GM21423 (cell line): ENCODE data around the gene APBB3.
A peak's percentile ranks its signal among the peaks of the same experiment; 100 is the strongest.

Source experiments
- ATAC-seq: cut with Tn5 transposase; IDR thresholded peaks from one replicate; pipeline ENCODE4 v1.9.1; 2021; ENCODE audit warnings: mild to moderate bottlenecking, moderate library complexity; ENCODE audit not compliant: unreplicated experiment

APBB3 gene

DNA sequence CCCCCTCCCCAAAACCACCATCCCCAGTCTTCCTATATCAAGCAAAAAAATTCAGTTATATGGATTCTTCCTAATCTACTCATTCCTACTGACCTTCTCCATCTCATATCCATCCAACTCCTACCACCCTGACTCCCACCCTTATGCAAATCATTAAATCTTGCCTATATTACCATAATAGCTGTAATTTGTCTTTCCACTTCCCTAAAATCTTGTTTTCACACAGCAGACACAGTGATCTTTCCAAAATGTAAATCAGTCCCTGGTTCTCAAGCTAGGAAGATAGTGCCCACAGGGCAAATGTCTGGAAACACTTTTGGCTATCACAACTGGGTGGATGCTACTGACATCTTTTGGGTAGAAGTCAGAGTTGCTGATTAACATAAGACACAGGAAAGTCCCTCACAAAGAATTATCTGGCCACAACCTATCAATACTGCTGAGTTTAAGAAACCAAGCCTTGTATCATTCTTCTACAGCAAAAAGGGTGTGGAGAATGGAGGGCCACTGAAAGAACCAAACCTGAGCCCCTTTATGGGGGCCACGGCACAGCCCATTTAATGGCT lies 8.6 kb downstream of the APBB3 start:
- no peak for ATAC-seq

DNA sequence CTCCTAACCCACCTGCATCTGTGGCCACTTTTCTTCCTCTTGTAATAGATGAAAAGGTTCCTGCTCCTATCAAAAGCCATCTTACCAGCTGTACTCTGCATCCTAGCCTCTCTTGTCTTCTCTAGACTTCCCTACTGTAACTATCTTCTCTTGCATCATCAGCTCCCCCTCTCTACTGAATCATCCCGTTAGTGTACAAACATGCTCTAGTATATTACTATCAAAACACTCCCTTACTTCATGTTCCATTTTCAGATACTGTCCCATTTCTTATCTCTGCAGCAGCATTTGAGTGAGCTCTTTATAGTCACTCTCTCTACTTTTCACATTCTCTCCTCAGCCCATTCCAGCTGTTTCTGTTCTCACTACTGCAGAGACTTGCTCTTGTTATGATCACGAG lies 9.9 kb downstream of the APBB3 start:
- ATAC-seq = no peak

DNA sequence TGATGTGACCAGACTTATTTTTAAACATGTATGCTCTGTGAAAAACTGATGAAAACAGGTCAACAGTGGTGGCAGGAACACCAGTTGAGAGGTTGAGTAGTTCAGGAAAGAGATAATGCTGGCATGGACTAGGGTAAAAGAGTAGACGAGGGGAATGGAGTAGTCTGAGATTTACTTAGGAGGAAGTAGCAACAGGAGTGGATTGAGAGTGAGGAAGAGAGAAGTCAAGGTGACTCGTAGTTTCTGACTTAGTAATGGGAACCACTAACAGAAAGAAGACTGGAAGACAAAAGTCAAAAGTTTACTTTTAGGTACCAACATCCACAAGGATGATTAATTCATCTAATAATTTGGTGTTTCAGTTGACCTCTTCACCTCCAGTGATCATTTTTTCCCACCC lies 10.7 kb downstream of the APBB3 start:
- ATAC-seq = no peak

DNA sequence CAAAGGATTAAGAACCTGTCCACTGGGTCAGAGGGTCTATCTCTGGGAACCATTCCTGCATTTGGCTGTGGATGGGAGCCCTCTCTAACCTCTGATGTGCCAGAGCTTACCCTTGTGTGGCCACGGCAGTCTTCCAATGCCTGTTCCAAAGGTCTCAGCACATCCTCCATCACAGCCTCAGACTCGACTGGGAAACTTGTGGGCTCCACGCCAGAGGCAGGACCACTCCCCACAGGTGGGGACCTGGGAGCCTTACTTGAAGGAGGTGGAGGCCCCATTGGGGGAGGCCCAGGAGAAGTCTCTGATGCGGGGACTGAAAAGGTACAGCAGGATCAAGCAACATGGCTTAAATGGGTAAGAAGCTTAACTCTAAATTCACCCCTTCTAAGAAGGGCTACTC lies 12.5 kb downstream of the APBB3 start:
- no peak for ATAC-seq

DNA sequence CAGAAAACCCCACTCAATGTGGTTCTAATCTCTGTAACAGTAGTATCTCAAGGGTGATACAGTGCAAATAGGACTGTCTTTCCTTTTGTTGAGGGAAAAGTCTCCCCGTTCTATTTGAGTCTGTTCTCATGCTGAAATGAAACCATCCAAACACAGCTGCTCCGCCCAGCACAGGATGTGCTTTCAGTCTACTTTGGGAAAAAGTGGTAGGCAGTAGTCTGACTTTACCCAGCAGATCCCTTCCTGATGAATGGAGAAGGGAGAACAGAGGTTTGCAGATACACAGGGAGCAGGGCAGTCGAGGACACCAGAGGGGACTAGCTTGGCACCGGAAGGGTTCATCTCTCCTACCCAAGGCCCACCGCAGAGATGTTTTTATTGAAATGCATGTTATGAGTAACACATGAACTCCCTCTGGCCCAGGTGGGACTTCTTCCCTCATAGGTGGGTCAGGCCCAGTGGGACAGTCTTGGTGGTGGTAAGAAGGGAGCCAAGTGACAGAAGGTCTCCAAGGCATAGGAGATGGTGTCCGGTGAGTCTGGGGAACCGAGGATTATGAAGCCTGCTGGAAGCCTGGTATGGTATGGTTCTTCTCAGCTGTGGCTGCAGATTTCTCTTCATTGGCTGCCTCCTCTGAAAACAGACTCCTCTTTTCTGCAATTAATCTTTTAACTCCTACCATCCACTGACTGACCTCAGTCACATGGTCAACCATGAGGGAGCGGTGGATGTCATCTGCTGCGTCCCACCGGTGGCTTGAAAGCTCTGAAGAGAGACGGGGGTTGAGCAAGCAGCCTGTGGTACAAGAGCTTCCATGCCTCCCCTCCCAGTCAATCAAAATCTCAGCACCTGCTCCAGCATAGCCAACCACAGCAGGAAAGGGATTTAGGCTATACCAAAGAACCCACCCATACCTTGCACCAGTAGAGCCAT lies 14.0 kb downstream of the APBB3 start:
- ATAC-seq = no peak

DNA sequence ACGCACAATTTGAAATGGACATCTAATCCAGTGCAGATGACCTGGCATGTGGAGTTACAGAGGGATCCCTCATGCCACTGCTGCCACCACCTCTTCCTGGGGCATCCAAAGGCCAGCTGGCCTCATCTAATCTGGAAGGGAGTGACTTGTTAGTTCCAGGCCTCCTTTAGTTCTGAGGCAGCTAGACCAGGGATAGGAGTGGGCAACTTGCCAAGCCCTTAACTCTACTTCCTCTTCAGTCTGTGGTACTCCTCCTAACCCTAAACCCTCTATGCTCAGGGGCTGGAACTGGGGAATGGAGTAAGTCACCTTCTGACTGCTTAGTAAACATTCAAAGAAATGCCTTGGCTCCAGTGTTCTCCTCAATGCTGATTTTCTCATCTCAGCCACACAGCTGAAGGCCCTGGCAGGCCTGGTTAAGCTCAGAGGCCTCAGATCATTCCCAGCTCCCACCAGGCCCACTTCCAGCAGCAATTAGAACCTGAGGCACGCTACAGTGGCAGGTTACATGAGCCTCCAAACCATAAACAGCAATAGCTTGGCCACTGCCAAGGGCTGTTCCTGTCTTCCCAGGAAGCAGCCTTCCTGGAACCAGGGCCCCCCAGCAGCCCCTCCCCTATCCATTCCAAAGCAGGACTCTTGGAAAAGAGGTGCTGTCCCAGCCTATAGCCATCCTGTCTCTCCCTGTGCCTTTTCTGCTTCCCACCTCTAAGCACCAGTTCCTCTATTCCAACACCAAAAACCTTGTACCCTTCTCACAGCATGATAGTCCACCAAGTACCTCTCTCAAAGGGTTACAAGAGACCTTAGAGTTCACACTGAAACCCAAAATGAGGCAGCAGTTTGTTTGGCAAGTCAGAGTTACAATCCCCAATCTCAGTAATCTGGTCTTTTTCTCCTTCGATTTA lies 14.9 kb downstream of the APBB3 start:
- no peak for ATAC-seq

DNA sequence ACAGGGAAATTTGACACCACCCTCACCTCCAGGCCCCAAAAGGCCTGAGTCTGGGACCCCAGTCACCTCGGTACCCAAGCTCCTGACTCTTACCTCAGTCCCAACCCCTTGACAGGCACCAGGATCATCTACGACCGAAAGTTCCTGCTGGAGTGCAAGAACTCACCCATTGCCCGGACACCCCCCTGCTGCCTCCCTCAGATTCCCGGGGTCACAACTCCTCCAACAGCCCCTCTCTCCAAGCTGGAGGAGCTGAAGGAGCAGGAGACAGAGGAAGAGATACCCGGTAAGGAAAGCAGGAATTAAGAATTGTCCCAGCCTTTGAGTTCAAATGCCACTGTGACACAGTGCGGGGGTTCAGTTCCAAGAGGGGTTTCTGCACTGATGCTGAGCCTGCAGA lies 15.6 kb downstream of the APBB3 start:
- no peak for ATAC-seq

DNA sequence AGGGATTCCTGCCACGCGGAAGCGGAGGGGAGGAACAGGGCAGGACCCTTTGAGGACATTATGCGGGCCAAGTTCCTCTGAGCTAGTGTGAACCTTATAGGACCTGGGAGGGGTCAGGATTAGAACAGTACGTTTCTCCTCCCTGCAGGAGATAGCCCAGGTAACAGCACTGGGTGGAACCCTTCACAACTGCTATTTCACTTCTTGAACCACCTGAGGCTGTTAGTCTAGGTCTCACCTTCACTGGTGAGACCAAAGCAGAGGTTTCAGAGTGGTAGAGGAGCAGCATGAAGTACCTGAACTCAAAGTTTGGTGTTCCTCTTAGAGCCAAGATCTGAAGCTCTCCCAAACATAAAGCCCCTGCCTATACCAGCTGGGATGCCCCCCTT lies 16.1 kb downstream of the APBB3 start:
- peak; percentile 2 for ATAC-seq

DNA sequence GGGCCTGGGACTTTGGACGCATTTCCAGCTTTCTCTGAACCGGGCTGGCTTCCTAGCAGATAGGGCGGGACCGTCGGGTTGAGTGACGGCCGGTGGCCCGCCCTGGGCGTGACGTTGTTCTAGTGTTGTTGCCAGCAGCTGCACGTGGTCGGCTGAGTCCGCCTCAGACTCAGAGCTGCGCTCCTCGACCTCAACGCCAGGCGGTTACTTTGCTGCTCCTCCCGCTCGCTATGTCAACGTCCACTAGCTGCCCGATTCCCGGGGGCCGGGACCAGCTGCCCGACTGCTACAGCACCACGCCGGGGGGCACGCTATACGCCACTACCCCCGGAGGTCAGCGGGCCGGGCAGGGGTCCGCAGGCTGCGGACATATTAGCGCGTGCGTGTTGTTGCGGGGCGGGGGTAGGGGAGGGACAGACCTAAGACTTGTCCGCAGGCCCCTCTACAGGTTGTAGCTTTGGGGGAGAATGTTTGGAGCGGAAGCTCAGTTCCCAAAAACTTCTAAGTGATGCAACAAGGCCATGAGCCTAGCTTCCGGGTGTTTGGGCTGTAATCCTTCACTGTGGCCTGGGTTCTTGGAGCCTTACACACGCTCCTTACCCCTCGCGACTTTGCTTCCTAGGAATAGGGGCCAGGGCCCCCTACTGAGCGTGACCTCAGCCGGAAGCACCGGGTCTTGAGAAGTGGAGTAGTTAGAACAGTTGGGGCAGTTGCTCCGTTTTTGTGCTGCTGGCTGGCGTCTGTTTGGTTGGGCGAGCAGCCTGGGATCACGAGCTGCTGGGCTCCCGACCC lies 16.7 kb downstream of the APBB3 start, which contains the start of gene EIF4EBP3:
EIF4EBP3 (plus strand) TSS at position 155 of the 792 bp plus-strand sequence; CDS start at position 231, 76 bp downstream.
- peak; percentile 98 for ATAC-seq

DNA sequence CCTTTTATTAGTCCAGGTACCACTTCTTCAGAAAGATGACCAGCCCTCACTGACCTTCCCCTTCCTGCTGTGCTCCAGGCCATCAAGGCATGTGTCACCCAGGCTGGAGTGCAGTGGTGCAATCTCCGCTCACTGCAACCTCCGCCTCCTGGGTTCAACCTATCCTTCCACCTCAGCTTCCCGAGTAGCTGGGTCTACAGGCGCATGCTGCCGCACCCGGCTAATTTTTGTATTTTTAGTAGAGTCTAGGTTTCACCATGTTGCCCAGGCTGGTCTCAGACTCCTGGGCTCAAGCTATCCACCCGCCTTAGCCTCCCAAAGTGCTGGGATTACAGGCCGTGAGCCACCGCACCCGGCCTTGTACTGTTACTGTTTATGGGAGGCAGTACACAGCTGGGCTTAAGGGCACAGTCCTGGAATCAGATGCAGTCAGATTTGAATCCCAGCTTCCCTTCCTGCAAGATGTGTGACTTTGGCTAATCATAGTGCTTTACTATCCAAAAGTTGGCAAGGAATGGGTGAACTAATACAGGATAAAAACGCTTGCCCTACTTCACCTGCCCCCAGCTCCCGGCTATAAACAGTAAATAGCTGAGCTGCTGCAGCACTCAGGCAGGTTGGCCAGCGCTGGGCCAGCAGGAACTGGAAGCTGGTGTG lies 17.4 kb downstream of the APBB3 start:
- ATAC-seq = no peak

DNA sequence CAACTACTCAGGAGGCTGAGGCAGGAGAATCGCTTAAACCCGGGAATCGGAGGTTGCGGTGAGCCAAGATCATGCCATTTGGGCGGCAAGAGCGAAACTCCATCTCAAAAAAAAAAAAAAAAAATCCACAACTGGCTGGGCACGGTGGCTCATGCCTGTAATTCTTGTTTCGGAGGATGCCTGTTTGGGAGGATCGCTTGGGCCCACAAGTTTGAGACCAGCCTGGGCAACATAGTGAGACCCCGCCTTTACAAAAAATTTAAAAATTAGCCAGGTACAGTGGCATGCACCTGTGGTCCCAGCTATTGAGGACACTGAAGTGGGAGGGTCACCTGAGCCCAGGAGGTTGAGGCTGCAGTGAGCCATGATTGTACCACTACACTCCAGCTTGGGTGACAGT lies 18.8 kb downstream of the APBB3 start:
- no peak for ATAC-seq

DNA sequence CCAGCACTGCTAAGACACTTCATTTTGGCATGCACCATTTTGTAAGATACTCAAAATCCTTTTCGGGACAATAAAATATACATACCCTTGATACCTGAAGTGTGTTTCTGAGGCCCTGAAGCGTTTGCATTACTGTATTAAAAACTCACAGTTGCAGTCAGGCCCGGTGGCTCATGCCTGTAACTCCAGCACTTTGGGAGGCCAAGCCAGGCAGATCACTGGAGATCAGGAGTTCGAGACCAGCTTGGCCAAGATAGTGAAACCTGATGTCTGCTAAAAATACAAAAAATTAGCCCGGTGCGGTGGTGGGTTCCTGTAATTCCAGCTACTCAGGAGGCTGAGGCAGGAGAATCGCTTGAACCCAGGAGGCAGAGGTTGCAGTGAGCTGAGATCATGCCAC lies 19.4 kb downstream of the APBB3 start:
- no peak for ATAC-seq

DNA sequence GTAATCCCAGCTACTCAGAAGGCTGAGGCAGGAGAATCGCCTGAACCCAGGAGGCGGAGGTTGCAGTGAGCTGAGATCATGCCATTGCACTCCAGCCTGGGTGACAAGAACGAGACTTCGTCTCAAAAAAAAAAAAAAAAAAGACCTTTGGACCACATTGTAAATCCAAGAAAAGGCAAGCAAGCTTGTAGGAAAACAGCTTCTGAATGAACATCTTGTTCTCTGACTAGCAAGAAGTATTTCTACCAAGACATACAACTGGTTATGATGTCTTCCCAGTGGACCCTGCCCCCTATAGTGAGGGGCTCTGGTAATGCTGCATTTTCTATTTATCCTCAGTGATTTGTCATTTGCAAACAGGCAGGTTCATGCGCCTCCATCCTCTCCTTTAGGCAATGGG lies 21.4 kb downstream of the APBB3 start:
- ATAC-seq = no peak

DNA sequence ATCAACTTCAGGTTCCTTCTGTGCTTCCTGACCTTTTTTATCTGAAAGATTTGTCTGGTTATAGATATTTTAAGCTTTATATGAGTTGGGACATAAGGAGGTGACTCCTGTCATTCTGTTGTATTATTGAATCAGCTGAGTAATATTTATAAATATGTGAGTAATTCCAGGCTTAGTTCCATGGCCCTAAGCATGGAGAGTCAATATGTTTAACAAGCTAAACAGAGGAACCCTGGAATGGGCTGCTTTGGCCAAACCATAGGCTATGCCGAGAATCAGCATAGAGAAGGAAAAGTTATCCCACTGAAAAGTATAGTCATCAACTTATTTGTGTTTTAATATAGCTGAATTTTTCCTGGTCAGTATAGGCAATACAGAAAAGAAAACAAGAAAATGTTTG lies 24.2 kb downstream of the APBB3 start:
- ATAC-seq = no peak

DNA sequence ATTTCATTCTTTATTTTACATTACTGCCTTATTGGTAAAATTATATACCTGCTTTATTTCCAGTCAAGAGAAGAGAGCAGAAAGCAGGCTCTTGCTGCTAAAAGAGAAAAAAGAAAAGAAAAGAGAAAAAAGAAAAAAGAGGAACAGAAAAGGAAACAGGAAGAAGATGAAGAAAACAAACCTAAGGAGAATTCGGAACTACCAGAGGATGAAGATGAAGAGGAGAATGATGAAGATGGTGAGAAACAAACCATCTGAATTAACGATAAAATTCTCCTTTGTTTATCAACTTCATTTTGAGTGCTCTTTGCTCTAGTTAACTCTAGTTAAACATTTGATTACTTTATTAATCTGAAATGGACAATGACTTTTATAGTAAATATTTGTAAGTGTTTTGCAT lies 40.4 kb downstream of the APBB3 start:
- no peak for ATAC-seq

DNA sequence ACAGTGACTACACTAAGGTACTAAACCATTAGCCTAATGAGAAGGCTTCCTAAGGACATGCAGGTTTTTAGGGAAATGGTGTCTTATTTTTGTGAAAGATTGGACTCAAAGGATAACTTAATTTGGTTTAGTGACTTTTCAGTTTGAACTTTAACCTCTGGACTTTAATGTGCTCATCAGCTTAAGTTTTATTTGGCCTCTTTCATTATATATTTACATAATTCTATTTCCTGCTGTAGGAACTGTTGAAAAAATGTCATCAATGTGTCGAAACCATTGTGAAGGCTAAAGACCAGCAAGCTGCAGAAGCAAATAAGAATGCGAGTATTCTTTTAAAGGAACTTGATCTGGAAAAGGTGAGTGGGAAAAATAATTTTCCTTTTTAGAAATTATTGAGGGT lies 51.3 kb downstream of the APBB3 start:
- ATAC-seq = no peak

DNA sequence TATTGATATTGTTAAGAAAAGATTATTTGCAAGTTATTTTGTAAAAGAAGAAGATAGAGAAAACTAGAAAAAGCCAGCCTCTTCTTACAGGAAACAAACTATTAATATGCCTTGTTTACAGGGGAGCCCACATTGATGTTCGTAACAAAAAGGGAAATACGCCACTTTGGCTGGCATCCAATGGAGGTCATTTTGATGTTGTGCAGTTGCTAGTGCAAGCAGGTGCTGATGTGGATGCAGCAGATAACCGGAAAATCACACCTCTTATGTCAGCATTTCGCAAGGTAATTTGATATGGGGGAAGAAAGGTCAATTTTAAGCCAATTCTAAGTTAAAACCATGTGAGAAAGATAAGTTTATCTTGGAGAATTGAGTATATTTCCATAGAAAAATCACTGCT lies 54.5 kb downstream of the APBB3 start:
- no peak for ATAC-seq
